Loucy (cell line): ENCODE results near the gene LGALS9.

Experiments used
- CTCF ChIP-seq: fragments of 200-600 bp; sonication (generic); conservative IDR thresholded peaks from 2 replicates; pipeline ENCODE4 v1.5.1; 2014; ENCODE audit warnings: mild to moderate bottlenecking, antibody characterized with exemption, low read length
- EZH2phosphoT487 ChIP-seq: fragments of 200-600 bp; IDR thresholded peaks from 2 replicates; pipeline ENCODE4 v1.6.1; 2018; ENCODE audit warnings: antibody characterized with exemption, mild to moderate bottlenecking, moderate library complexity, borderline replicate concordance

- TF ChIP-seq CTCF (no peak), EZH2phosphoT487 (no peak)
Observed at GRCh38 chr17:27608328-27609230, 22.4 kb upstream of the LGALS9 start.
